Loucy (cell line): ENCODE results near the gene FAP.

Experiments
- EZH2phosphoT487 ChIP-seq: fragments of 200-600 bp; IDR thresholded peaks from 2 replicates; pipeline ENCODE4 v1.6.1; 2018; ENCODE audit warnings: antibody characterized with exemption, mild to moderate bottlenecking, moderate library complexity, borderline replicate concordance
- TF ChIP-seq, protein P1 (sequence below): fragments of 200-600 bp; sonication (generic); conservative IDR thresholded peaks from 2 replicates; pipeline ENCODE4 v1.5.1; 2014; ENCODE audit warnings: mild to moderate bottlenecking, antibody characterized with exemption, low read length

DNA sequence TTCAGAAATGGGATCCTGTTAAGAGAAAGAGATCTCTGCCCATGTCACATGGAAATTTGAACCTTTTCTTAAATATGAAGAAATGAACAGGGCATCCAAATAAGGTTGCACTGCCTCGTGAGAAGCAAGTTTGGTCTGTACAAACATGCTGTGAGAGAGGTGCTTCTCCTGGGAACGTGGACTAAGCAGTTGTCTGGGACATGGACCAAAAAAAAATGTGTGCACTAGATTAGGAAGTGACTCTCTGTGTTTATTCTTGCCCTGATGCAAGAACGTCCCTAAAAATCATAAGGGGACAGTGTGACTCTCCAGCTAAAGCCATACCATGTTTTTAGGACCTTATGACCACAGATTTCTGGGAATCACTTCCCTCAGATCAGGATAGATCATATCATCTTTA lies 67.5 kb downstream of the FAP start:
- TF ChIP-seq, protein P1, sequence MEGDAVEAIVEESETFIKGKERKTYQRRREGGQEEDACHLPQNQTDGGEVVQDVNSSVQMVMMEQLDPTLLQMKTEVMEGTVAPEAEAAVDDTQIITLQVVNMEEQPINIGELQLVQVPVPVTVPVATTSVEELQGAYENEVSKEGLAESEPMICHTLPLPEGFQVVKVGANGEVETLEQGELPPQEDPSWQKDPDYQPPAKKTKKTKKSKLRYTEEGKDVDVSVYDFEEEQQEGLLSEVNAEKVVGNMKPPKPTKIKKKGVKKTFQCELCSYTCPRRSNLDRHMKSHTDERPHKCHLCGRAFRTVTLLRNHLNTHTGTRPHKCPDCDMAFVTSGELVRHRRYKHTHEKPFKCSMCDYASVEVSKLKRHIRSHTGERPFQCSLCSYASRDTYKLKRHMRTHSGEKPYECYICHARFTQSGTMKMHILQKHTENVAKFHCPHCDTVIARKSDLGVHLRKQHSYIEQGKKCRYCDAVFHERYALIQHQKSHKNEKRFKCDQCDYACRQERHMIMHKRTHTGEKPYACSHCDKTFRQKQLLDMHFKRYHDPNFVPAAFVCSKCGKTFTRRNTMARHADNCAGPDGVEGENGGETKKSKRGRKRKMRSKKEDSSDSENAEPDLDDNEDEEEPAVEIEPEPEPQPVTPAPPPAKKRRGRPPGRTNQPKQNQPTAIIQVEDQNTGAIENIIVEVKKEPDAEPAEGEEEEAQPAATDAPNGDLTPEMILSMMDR = no peak
- no peak for TF ChIP-seq EZH2phosphoT487
